ENCODE measurements around the gene PTPRG.
"Not testable (repeated sequence)": the region's sequence is repeated elsewhere in the genome, so short reads cannot be mapped to it uniquely, and the experiment has no call there.

The PTPRG gene

GRCh38 chr3:61743686-61744242 lies 182.4 kb downstream of the PTPRG start:
- POLR2A ChIA-PET (ENCODE audit: low non-redundant PET) = no interaction called here
- CTCF ChIA-PET = no interaction called here
- no peak for TF ChIP-seq CTCF (conservative IDR thresholded peaks at IDR 0.05; ENCODE audit: low read depth)
- no peak for DNase-seq (ENCODE audit: low spot score)
- no peak overlapping the region for H3K27ac ChIP-seq

GRCh38 chr3:61748288-61748687 lies 186.9 kb downstream of the PTPRG start:
- CTCF ChIA-PET = no interaction called here

GRCh38 chr3:61750766-61751165 lies 189.4 kb downstream of the PTPRG start:
- H3K27ac ChIP-seq = no peak overlapping the region
- no peak for TF ChIP-seq CTCF (conservative IDR thresholded peaks at IDR 0.05; ENCODE audit: low read depth)
- POLR2A ChIA-PET (ENCODE audit: low non-redundant PET) = no interaction called here
- no peak for DNase-seq (ENCODE audit: low spot score)
- CTCF ChIA-PET = interaction anchor here (0.6 kb wide), 1 partner anchor 69 kb away, joined by 3 read pairs; no protein-coding TSS in a partner anchor

More at GRCh38 chr3:61748288-61748687, 186.9 kb downstream of the PTPRG start:
- POLR2A ChIA-PET (ENCODE audit: low non-redundant PET) = no interaction called here
- H3K27ac ChIP-seq = no peak overlapping the region
- no peak for DNase-seq (ENCODE audit: low spot score)
- no peak for TF ChIP-seq CTCF (conservative IDR thresholded peaks at IDR 0.05; ENCODE audit: low read depth)

- POLR2A ChIA-PET (ENCODE audit: low non-redundant PET) = no interaction called here
- CTCF ChIA-PET = no interaction called here
These were observed 197.5 kb downstream of the PTPRG start for GRCh38 chr3:61758839-61759238.

GRCh38 chr3:61760783-61761182 lies 199.4 kb downstream of the PTPRG start:
- CTCF ChIA-PET; DNase-seq (ENCODE audit: low spot score); H3K27ac ChIP-seq; POLR2A ChIA-PET (ENCODE audit: low non-redundant PET): not testable (repeated sequence)

More at GRCh38 chr3:61758839-61759238, 197.5 kb downstream of the PTPRG start:
- no peak for DNase-seq (ENCODE audit: low spot score)
- no peak overlapping the region for H3K27ac ChIP-seq
- no peak for TF ChIP-seq CTCF (conservative IDR thresholded peaks at IDR 0.05; ENCODE audit: low read depth)

- no peak for DNase-seq (ENCODE audit: low spot score)
- TF ChIP-seq CTCF (conservative IDR thresholded peaks at IDR 0.05; ENCODE audit: low read depth) = no peak
- ChIA-PET POLR2A (ENCODE audit: low non-redundant PET) (no interaction called here), CTCF (interaction anchor here (0.6 kb wide), 1 partner anchor 512 kb away, joined by 3 read pairs; no protein-coding TSS in a partner anchor)
- no peak overlapping the region for H3K27ac ChIP-seq
These were observed 200.5 kb downstream of the PTPRG start for GRCh38 chr3:61761694-61762430.

Measured in RWPE1 (cell line).